Measurements from ENCODE around the gene ERBB4.

- TF ChIP-seq MAX (IDR thresholded peaks at IDR 0.05; ENCODE audit: low read depth, low read length): no peak
- no peak for TF ChIP-seq USF1 (IDR thresholded peaks at IDR 0.05; ENCODE audit: borderline replicate concordance, extremely low read length, insufficient read depth, low read depth, low read length)
- no peak for TF ChIP-seq ESRRA (IDR thresholded peaks at IDR 0.05; ENCODE audit: low read length)
- TF ChIP-seq CTCF (IDR thresholded peaks at IDR 0.05 in 2 of 3, conservative IDR thresholded peaks at IDR 0.05 in 1 of 3; ENCODE audit: control insufficient read depth in 2 of 3, extremely low read depth in 1 of 3, insufficient read depth in 1 of 3, low read depth in 3 of 3, low read length in 3 of 3): no peak
- no peak for TF ChIP-seq BRCA1 (IDR thresholded peaks at IDR 0.05; ENCODE audit: low read depth, low read length)
- no peak for TF ChIP-seq CHD2 (IDR thresholded peaks at IDR 0.05; ENCODE audit: borderline replicate concordance, low read depth, low read length)
- TF ChIP-seq EP300 (IDR thresholded peaks at IDR 0.05; ENCODE audit: borderline replicate concordance in 1 of 2, control insufficient read depth in 1 of 2, low read depth in 2 of 2, low read length in 2 of 2): no peak
- no peak for TF ChIP-seq ZNF274 (IDR thresholded peaks at IDR 0.05; ENCODE audit: insufficient read depth, insufficient read length)
- TF ChIP-seq POLR2A (IDR thresholded peaks at IDR 0.05; ENCODE audit: low read depth, low read length): no peak
- no peak for TF ChIP-seq ETV6 (conservative IDR thresholded peaks at IDR 0.05 in 1 of 2, IDR thresholded peaks at IDR 0.05 in 1 of 2; ENCODE audit: borderline replicate concordance in 1 of 2, low read depth in 1 of 2)
These were observed 790.3 kb downstream of the ERBB4 start for GRCh38 chr2:211748339-211748738.
